GM19467 (cell line): Measurements from ENCODE around the gene KLHL6.
"Not testable (repeated sequence)": the region's sequence is repeated elsewhere in the genome, so short reads cannot be mapped to it uniquely, and the experiment has no call there.

Experiments used
- ATAC-seq: cut with Tn5 transposase; IDR thresholded peaks from one replicate; pipeline ENCODE4 v1.9.1; 2021; ENCODE audit warnings: mild to moderate bottlenecking, moderate library complexity; ENCODE audit not compliant: unreplicated experiment

The KLHL6 gene

DNA sequence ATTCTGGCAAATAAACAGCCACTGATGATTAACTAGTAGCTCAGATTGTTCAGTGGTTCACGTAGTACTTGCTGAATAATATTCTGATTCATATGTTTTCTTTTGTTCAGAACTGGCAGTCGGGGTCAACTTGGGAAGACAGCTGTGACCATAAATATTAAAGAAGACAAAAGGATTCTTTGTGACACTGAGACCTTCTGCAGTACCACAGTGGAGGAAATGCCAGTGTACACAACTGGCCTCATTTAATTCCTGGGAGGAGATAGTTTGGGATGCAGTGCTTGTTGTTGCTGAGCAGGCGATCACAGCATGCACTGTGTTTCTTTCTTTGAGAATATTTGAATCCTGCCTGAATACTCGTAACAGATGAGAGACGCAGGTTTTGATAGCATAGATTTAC is 100.4 kb downstream of the KLHL6 start:
- no peak for ATAC-seq

DNA sequence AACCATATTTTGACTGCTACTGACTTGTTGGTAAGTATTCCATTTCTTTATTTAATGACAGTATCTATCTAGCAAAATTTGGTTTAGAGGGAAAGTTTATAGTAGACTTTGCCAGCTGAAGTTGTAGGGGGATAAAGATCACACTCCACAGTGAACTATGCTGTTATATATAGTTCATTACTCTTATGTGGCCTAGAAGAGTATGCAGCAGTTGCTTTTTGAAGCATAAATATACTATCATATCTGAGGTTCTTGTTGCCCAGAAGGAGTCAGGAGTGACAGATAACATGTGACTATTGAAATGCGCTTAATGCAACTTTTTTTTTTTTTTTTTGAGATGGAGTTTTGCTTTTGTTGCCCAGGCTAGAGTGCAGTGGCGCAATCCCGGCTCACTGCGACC is 101.4 kb downstream of the KLHL6 start:
- no peak for ATAC-seq

DNA sequence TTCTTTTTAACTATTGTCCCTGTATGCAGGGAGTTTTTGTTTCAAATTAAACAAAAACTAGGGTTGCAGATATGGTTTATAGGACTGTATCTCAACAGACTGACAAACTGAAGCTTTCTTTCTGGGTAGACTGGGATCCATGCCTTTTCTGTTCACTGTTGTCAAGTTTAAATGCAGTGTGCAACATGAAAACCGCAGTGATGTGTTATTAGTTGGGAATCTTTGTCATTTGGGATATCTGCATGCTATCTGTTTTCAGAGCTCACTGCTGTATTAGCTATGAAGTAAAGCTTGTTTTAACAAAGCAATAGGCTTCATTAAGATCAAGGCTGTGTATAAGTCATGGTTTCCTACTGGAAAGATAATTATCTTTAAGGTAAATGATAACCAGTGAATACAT is 105.7 kb downstream of the KLHL6 start:
- ATAC-seq = no peak

GRCh38 chr3:183449391-183449790 is 106.1 kb downstream of the KLHL6 start:
- ATAC-seq = no peak

- ATAC-seq = no peak
Measured at GRCh38 chr3:183448369-183449128, 107.0 kb downstream of the KLHL6 start.

GRCh38 chr3:183447206-183448001 is 108.1 kb downstream of the KLHL6 start:
- ATAC-seq = no peak

- no peak for ATAC-seq
Measured at GRCh38 chr3:183446838-183447205, 108.7 kb downstream of the KLHL6 start.

- no peak for ATAC-seq
Measured at GRCh38 chr3:183444748-183445147, 110.8 kb downstream of the KLHL6 start.

DNA sequence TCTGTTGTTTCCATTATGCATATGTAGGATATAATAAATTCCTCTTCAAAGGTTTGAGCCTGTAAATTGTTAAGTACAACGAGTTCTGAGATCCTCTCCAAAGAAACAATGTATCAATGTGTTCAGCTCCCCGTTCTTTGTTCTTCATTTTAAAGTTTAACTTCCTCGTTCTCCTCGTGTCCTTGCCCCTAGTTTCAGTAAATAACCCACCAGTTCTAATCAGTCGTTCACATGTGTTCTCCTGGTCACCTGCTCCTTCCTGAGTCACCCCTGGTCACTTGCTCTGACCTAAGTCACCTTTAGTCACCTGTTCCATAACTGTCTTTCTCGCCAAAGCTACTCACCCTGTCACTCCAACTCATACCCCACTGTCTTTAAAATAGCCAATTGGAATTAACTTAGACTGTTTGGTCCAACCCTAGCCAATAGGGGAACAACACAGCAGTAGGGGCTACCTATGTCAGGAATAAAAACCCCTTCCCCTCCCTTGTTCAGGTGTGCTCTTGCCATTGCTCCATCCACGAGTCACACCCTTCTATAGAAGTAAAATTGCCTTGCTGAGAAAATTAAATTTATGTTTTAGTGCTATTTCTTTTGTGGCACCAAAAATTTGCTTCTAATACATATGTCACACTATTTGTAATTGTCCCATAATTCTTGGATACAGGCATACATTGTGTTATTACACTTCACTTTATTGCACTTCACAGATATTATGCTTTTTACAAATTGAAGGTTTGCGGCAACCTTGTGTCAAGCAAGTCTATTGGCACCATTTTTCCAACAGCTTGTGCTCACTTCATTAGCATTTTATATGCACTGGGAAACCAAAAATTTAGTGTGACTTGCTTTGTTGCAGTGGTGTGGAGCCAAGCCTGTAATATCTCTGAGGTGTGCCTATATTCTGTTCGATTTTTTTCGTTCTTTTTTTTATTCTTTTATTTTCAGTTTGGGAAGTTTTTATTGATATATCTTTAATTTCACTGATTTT is 111.8 kb downstream of the KLHL6 start:
- ATAC-seq = no peak

DNA sequence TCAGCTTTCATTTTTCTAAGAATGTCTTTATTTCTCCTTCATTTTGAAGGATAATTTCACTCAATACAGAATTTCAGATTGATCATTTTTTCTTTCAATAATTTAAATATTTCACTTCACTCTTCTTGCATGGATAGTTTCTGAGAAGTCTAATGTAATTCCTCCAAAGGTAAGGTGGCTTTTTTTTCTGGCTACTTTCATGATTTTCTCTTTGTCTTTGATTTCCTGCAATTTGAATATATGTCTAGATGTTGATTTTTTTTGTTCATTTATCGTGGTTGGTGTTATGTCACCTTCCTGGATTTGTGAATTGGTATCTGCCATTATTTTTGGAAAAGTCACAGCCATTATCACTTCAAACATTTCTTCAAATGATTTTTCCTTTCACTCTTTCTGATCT is 112.5 kb downstream of the KLHL6 start:
- ATAC-seq = no peak

DNA sequence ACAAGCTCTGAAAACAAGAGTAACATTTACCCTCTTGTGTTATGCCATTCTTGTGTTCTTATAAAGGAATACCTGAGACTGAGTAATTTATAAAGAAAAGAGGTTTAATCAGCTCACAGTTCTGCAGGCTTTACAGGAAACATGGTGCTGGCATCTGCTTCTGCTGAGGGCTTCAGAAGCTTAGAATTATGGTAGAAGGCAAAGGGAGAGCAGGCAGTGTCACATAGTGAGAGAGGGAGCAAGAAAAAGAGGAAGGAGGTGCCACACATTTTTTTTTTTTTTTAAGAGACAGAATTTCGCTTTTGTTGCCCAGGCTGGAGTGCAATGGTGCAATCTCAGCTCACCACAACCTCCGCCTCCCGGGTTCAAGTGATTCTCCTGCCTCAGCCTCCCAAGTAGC is 115.0 kb downstream of the KLHL6 start:
- ATAC-seq = not testable (repeated sequence)

DNA sequence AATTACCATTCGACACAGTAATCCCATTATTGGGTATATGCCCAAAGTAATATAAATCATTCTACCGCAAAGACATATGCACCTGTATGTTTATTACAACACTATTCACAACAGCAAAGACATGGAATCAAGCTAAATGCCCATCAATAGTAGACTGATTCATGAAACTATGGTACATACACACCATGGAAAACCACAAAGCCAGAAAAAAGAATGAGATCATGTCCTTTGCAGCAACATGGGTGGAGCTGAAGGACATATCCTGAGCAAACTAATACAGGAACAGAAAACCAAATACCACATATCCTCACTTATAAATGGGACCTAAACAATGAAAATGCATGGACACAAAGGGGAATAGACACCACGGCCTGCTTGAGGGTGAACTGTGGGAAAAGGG is 116.0 kb downstream of the KLHL6 start:
- no peak for ATAC-seq

GRCh38 chr3:183438735-183439134 is 116.8 kb downstream of the KLHL6 start:
- ATAC-seq = no peak

GRCh38 chr3:183437666-183438564 is 117.6 kb downstream of the KLHL6 start:
- ATAC-seq = no peak
